Measurements from ENCODE around the gene KCNS1.
"Not testable (repeated sequence)": the region's sequence is repeated elsewhere in the genome, so short reads cannot be mapped to it uniquely, and the experiment has no call there.

The KCNS1 gene, protein sequence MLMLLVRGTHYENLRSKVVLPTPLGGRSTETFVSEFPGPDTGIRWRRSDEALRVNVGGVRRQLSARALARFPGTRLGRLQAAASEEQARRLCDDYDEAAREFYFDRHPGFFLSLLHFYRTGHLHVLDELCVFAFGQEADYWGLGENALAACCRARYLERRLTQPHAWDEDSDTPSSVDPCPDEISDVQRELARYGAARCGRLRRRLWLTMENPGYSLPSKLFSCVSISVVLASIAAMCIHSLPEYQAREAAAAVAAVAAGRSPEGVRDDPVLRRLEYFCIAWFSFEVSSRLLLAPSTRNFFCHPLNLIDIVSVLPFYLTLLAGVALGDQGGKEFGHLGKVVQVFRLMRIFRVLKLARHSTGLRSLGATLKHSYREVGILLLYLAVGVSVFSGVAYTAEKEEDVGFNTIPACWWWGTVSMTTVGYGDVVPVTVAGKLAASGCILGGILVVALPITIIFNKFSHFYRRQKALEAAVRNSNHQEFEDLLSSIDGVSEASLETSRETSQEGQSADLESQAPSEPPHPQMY

DNA sequence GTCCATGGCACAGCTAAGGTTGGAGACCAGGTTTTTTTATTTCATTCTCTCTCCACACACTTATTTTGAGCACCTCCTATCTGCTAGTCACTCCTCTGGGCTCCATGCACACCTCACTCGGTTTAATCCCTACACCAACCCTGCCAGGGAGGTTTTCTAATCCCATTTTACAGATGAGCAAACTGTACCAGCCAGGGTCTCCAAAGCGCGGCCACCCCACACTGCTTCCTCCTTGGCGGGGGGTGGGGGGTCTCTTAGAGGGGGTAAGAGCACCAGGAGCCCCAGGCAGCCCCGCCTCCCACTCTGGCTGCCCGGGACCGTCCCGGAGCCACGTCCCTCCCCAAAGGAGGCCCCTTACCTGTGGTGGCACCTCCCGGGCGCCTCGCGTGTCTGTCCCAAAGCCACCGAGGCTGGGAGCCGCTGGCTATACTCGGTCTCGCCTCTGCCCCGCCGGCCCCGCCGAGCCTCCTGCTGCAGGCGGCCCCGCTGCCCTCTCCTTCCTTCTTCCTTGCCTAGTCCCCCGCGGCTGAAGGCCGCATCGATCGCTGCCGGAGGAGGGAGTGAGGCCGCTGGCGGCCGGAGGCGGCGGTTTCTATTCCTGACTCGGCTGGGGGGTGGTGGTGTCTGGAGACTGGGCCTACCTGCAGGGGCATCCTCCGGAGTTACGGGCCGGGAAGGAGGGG is at the start of gene KCNS1:
Gene KCNS1 (minus strand): TSS at position 565 of the 683 bp plus-strand sequence. CDS start 1,891 bp downstream, outside the sequence.
- DNase-seq, result no peak

DNA sequence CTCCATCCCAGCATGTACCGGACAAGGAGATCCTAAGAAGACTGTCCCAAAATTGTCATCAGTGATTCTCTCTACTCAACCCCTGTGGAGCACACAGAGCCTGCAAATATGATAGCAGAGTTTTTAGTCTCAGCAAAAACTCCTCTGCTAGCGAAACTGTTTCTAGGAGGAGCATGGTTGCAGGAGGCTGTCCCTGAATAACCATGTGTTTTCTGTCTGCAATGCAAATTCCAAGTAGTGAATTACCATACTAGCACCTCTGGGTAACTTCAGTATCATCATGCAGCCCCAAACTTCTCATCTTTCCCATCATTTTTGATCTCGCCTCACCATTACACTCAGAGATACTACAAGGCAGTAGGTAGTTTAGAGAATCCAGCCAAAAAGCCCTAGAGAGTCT is 48.1 kb upstream of the KCNS1 start:
- DNase-seq, result no peak

DNA sequence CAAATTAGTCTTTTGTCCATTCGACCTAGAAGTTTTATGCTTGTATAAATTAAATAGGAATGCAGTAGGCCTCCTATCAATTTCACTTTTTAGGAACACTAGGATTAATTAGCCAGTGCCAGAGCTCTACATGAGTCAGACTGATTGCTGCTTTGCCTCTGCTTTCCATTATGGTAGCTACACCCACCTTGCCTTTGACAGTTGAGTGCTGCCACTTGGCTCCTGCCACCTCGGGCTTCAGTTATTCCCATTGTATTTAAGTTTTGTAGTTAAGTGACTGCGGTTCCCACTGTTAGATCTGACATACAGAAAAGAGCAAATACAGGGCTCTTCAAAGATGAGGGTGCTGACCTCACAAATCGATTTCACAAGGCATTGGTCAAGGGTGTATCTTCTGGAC is 39.9 kb upstream of the KCNS1 start:
- no peak for DNase-seq

DNA sequence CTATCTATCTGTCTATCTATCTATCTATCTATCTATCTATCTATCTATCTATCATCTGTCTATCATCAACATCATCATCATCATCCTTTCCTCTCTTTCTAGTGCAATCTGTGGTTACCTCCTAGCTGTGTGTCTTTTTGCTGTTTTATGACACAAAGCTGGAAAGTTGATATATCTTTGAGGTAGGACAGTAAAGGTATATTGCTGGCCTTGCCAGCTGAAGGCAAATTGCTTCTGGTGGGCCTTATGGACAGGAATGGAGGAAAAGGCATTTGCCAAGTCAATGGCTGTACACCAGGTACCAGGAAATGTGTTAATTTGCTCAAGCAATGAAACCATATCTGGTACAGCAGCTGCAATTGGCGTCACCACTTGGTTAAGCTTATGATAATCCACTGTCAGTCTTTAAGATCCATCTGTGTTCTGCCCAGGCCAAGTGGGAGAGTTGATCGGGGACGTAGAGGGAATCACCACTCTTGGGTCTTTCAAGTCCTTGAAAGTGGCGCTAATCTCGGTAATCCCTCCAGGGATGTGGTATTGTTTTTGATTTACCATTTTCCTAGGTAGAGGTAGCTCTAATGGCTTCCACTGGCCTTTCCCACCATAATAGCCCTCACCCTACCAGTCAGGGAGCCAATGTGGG is 38.9 kb upstream of the KCNS1 start:
- DNase-seq, result not testable (repeated sequence)

DNA sequence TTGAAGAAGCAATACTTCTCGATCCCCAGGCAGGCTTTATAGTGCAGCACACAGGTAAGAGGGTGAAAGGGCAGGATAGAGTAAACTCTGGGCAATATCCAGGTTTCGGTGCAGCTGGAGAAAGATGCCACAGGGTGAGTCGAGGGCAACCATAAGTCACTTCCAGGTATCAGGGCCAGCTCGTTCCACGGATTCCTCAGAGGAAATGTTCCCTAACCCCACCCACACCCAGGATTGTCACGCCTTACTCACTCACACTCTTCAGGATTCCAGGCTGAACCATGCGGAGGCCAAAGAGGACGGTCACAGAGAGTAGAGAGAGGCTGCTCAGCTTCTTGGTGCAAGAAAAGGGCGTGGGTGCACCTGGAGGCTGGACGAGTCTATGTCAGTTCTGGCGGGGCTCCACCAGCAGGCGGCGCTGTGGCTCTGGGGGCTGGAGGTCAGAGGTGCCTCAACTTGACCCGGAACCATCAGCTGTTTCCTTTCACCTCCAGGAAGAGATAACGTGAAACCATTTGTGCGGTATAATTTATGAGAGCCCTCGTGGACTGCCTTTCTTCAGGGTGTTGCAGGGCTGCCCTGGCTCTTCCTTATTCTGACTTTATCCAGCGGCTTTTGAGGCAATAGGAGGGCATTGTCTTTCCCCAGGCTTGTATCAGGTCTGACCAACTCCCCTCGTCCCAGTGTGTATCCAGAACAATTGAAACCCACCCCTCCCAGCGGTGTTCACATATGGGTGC is 37.8 kb upstream of the KCNS1 start:
- no peak for DNase-seq

DNA sequence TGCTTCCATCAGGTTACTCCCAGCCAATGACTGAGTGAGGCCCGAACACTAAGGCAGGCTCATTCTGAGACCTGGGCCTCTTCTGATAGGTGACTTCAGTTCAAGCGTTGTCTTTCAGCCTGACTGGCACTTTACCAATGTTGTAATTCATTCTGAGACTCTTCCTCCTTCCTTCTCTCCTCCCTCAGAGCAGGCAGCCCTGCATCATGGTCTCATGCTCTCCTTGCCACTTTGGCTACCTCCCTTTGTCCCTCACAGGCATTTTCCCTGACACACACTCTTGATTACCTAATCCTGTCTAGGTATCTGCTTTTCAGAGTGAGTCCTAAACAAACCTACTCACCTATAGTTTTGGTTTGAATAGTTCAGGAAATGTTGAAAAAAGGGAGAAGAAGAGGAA is 36.0 kb upstream of the KCNS1 start:
- DNase-seq, result no peak

DNA sequence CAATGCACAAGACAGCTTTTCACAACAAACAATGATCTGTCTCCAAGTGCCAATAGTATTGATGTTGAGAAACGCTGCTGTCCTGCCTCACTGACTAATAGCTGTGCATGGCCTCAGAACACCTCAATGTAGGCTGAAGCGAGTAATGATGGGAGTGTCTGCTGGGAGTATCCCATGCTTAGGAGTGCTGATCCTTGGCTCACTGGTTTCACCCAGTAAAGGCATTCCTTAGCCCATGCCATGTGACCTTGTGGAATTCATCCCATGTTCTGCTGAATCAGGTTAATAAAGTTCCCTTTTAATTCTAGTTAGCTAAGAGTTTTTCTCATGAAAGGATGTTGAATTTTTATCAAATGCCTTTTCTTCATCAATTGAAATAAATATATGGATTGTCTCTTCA is 27.2 kb upstream of the KCNS1 start:
- DNase-seq, result no peak

DNA sequence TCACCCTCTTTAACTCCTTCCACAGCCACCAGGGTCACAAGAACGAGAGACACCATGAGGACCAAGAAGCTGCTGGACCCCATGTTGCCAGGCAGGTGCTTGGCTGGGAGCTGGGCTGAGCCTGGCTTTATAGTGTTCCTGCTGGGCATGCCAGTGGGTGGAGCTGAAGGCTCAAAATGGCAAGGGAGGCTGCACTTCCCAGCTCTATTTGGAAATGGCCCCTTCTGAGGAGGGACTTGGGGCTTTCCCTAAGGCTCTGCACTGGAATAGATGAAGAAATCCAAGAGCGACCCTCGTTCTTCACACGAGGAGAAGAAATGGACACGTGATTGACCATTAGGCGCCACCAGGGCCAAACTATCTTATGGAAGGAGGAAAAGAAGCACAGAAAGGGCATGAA is 23.4 kb upstream of the KCNS1 start, which contains the start of gene WFDC12:
Gene WFDC12 (minus strand): TSS at position 101 of the 400 bp plus-strand sequence. CDS start 18 bp downstream, at position 83.
- DNase-seq, result no peak

DNA sequence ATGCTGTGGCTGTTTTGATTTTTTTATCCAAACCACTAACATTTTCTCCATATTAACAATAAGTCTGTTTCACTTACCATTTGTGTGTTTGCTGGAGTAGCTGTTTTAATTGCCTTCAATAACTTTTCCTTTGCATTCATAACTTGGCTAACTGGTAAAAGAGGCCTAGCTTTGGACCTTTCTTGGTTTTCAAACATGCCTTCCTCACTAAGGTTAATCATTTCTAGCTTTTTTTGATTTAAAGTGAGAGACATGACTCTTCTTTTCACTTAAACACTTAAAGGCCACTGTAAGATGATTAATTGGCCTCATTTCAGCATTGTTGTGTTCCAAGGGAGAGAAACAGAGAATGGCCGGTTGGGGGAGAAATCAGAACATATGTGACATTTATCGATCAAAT is 20.5 kb upstream of the KCNS1 start:
- DNase-seq, result no peak

DNA sequence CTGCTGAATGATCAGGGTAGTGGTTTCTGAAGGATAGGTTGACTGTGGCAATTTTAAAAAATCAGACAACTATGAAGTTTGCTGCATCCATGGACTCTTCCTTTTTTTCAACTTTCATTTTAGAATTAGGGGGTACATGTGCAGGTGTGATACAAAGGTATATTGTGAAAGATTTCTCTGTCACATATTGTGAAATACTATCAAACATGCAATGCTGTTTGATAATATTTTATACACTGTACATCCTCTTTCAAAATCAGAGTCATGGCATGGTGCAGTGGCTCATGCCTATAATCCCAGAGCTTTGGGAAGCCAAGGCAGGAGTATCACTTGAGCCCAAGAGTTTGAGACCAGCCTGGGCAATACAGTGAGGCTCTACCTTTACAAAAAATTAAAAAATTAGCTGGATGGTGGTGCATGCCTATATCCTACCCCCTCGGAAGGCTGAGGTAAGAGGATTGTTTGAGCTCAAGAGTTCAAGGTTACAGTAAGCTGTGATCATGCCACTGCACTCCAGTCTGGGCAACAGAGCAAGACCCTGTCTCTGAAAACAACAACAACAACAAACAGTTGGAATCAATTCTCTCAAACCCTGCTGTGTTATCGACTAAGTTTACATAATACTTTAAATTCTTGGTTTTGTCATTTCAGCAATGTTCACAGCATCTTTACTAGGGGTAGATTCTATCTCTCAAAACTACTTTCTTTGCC is 18.8 kb upstream of the KCNS1 start:
- no peak for DNase-seq

DNA sequence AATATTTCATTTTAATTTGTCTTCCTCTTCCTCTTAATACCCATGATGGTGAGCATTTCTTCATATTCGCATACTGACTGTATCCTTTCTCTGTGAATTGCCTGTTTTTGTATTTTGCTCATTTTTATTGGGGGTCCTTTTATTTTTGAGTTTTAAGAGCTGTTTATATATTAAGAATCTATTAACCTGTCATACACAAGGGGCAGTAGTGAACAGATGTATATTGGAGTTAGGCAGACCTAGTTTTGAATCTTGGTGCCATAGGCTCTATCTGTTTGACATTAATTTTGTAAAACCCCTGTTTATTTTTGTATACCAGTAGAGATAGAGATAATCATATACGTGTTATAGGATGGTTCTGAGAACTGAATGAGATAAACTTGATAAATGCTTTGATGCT is 17.1 kb upstream of the KCNS1 start:
- DNase-seq, result no peak

DNA sequence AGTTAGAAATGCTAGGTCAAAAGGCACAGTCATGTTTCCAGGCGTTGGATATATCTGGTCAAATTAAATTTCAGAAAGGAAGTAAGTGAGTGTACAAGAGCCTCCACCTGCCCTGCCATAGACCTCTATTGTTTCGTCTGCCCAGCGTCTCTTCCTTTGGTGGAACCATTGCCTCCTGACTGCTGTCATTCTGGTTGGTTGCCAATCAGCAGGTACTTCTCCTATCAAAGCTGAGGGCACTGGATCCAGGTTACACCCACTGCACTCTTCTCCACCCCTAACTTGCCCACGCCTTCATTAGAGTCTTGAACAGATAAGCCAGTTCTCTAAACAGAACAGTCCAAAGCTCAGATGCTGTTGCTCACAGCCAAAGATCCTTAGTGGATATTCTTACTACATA is 16.7 kb upstream of the KCNS1 start:
- no peak for DNase-seq

DNA sequence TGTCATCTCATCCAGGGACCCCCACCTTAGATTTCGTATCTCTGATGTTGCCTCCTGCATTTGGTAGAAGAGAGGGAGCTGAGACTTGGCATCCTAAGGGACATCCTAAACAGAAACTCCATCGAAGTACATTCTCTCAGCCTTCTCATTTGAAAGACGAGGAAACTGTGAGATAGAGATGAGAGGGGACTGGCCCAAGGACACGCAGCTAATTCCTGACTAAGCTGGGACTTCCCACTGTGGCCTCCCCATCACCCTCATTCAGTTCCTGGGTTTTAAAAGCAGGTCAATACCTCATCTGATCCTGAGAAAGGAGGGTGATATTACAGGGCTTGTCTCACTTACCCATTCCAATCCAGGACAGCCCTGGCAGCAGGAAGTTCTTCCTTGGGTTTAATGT is 14.9 kb upstream of the KCNS1 start:
- DNase-seq, result no peak

DNA sequence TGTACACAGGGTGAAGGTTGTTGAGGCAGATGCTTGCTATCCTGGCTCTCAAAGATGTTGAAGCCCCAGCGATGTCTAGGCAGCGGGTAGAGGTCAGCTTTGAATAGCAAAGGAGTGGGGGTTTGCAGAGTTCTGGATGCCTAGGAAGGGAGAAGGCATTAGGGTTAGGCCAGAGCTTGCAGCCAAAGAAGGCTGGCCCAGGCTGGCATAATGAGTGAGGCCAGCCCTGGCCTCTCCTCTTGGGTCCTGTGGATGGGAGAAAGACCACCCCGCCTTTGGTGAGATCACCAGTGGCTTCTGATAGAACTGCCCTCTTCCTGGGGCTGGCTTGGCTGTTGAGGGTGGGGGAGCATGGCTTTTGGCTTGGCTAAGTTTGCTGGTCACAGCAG is 14.5 kb upstream of the KCNS1 start:
- no peak for DNase-seq

DNA sequence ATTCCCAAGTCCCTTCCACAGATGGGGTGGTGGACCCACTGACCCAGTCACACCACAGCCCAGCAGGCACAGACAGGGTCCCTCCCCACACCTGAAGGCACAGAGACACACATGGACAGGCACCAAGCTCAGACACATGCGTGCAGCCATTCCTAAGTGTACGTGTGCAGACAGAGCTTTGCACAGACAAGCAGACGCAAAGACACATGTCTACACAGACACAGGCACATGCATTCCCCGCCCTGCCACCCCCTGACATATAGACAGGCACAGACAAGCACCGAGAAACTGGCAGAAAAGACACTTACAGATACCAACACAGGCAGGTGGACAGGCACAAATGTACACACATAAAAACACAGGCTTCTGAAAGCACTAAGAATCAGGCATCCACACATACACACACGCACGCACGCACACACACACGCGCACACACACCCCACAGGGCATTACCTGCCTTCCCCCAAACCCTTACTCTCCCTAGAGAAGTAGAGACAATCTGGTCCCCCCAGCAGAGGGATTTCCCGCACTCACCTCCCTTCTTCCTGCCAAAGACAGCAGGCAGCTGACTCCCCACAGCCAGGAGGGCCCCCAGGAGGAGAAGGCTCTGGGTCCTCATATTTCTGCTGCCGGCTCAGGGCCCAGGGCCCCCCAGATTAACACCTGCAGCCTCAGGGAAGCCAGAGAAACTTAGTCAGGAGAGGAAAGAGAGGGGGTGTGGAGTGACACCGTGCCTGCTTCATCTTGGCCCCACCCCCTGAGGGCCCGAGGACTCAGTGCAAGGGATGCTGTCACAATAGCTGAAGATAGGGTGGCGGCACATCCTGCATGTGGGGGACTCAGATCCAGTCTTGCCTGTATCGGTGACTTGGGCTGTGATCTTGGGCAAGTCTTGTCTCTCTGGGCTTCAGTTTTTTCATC is 13.8 kb upstream of the KCNS1 start, which contains the start of gene WFDC5:
Gene WFDC5 (minus strand): TSS at position 710 of the 921 bp plus-strand sequence. CDS start 91 bp downstream, at position 619.
- no peak for DNase-seq

DNA sequence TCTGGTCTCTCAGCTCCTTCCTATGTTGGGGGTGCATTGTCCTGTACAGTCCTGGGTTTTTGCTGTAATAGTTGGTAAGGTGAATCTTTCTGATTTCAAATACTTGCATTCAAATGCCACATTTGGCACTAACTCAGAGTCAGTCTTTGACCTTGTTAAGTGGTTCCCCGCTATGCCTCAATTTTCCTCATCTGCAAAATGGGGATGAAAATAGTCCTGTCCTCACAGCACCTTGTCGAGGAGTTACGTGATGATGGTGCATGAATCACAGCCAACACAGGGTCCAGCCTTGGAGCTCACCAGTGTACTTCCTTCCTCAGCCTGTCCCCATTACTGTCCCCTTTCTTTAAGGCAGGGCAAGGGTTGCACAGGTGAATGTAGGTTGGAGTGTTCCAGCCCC is 12.9 kb upstream of the KCNS1 start:
- no peak for DNase-seq

DNA sequence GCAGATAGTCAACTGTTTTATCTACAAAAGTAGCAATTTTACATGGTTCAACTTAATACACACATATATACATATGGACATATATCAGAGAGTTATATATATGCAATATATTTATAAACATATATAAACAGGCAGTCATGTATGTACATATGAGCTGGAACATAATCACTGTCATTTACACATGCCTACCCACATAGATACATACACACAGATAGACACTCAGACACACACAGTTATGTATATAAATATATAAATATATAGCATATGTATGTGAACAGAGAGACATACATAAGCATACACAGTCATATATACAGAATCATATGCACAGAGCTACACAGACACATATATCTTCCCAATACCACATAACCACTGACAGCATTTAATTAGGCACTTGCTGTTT is 11.8 kb upstream of the KCNS1 start:
- no peak for DNase-seq

DNA sequence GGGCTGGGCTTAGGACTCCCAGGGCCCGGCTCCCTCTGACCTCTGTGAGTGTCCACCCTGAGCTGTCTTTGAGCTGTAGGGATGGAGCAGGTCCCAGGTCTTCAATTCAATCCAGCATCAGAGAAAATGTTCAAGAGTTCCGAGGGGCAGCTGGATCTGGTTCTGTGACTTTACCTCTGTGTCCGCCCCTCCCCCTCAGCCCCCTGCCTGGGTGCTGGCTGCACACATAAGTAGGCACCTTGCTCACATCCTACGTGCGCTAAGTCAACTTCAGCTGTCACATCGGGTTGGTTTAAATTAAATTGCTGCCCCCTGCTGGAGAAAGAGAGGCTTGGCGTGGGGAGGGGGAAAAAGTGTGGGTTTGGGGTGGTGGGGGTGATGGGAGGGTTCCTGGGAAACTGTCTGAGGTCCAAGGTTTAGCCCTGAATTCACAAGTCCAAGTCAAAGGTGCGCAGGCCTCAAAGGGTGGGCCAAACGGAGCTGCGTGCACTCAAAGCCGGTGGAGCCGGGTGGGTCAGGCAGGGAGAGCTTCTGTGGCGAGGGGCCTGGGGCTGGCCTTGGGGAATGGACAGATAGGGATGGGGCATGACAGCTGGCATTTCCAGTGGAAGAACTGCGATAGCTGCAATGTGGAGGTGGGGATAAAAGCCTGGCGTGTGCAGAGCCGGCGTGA is 11.0 kb upstream of the KCNS1 start:
- DNase-seq, result no peak

DNA sequence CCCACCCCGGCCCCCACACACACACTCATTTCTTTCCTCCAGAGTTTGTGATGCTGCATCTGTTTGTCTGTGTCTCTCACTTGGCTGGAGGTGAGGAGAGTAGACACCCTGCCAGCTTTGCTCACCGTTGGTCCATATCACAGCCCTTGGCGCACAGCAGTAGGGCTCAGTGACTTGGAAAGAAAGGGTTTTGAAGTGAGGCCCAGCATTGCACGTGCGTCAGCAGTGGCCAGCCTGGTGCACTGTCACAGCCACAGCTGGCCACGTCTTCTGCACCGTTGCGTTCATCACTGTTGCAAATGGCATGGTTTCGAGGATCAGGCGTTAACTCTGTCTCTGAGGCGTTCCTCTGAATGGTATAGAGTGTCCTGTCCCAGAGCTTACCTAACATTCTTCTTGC is 10.4 kb upstream of the KCNS1 start:
- no peak for DNase-seq

DNA sequence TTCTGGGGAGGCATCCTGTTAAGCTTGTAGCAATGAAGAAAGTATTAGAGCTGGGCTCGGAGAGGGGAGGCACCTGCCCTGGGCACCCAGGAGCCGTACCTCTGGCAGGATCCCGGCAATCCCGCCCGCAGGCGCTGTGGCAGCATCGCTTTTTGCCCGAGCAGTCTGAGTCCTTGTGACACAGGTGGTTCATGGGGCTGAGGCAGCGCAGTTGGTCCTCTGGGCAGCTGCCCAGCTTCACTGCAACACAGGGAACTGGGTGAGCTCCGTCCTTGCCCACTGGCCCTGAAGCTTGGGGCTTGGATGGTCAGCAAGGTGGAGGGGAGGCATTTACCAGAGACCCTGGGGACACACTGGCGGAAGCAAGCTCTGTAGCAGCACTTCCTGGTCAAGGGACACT is 9.4 kb upstream of the KCNS1 start:
- DNase-seq, result no peak

Data from activated CD4-positive, alpha-beta T cell treated with anti-CD3 and anti-CD28 coated beads for 1 hour (primary cell).